Astrocyte (in vitro differentiated cells and primary cell): ENCODE results near the gene ITGB1BP1.

Experiments
- CTCF ChIP-seq: IDR thresholded peaks from 2 replicates; pipeline ENCODE4 v1.5.1; 2011; ENCODE audit warnings: low read depth, mild to moderate bottlenecking, inconsistent platforms, low read length, moderate library complexity; ENCODE audit not compliant: insufficient read depth
- EZH2 ChIP-seq: IDR thresholded peaks from 2 replicates; pipeline ENCODE4 v1.6.1; 2012; ENCODE audit warnings: mild to moderate bottlenecking, low read length, inconsistent platforms; ENCODE audit not compliant: insufficient read depth

- TF ChIP-seq CTCF = no peak
- TF ChIP-seq EZH2 = no peak
Observed at GRCh38 chr2:9472511-9472910, 49.2 kb upstream of the ITGB1BP1 start.
